HG03442 (cell line): ENCODE measurements around the gene RBM10.

Source experiments
- ATAC-seq: cut with Tn5 transposase; IDR thresholded peaks from one replicate; pipeline ENCODE4 v1.9.1; 2021; ENCODE audit warnings: mild to moderate bottlenecking, moderate library complexity; ENCODE audit not compliant: unreplicated experiment

RBM10 gene

DNA sequence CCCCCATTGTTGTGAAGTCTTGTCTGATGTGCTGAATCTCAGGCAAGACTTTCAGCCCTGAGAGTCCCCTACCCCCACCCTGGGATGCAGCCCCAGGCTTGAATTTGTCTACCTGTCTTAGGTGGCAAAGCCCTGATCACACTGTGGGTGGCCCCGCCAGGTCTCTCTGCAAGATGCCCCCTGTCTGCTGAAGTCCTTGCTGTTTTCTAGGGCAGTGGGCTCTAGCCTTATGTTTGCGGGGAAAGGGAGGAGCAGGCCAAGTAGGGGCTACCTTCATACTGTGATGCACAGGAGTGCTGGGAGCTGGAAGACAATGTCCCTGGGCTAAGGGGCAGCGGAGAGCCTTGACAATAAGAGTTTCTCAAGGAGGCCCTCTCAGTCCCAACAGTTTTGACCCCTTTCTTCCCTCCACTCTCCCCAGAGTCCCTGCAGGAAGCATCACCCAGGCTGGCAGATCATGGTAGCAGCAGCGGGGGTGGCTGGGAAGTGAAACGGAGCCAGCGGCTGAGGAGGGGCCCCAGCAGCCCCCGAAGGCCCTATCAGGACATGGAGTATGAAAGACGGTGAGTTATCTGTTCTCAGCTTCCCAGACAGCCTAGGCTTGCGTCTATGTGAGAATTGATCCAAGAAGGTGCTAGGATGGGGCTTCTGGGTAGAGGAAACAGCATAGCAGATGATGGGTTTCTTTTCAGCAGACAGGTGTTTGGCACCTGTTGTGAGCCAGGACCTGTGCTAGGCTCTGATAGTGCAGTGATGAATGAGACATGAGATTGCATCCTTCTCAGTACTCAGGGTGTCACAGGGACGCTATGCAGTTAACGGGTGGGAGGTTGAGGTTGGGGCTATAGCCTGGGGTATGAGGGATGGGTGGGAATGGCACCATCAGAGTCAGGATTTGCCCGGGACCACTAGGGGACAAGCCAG is 2.2 kb downstream of the RBM10 start:
- no peak for ATAC-seq

DNA sequence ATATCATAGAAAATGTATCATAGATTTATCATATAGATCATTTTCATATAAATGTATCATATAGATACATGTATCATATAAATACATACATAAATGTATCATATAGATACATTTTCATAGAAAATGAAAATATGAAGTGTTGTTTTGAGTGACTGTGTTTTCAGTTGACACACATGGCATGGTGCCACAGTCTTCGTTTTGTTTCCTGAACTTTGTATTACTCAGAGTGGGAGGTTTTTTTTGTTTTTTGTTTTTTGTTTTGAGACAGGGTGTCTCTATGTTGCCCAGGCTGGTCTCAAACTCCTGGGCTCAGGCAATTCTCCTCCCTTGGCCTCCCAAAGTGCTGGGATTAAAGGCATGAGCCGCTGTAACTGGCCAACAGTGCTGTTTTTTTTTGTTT is 3.9 kb downstream of the RBM10 start:
- ATAC-seq: no peak

DNA sequence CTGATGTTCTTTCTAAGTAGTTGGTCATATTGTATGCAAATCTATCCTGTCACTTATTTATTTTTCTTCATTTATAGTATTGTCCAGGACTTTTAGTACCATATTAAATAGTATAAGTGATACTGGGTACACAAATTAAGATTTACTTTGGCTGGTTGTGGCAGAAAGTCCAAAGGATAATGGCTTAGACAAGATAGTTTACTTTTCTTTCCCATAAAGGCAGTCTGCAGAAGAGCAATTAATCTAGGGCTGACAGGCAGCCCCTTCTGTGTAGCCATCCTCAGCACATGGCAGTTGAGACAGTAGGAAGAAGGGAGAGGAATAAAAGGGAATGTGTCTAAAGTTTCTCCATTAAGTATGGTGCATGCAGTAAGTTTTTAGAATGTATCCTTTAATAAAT is 6.4 kb downstream of the RBM10 start:
- no peak for ATAC-seq

DNA sequence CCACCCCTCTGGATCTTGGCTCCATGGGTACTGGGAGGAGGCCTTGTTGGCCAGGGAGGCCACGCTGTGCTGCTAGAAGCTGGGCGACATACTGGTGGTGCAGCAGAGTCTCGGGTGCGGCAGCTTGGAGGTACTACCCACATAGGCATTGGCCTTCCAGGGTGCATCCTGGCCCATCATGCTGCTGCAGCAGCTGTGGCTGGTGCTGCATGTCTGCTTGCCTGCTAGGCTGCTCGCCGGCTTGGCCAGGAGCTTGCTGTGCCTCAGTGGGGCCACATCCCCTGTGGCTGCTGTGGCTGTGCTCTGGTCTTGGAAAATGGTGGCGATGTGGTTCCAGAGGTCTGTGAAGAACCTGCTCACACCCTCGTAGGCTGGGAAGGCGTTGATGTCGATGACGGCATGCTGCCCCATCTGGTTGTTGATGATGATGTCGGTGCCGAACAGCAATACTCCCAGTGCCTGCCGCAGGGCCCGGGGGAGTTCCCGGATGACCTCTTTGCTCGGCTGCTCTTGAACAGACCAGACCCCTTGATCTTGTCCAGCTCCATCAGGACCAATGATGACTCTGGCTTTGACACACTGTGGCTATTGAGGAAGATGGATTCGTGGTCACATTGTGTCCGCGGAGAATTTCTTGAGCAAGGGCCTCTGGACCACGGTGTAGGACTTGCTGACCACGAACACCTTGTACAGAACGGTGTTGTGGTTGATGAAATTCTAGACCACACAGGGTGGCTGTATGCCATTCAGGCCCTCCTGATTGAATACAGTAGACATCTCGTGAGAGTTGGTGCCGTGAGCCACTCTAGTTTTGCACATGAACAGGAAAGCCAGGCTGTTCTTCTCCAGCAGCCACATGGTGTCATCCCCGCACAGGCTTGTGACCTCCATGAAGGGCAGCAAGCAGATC is 11.8 kb downstream of the RBM10 start:
- ATAC-seq: no peak

DNA sequence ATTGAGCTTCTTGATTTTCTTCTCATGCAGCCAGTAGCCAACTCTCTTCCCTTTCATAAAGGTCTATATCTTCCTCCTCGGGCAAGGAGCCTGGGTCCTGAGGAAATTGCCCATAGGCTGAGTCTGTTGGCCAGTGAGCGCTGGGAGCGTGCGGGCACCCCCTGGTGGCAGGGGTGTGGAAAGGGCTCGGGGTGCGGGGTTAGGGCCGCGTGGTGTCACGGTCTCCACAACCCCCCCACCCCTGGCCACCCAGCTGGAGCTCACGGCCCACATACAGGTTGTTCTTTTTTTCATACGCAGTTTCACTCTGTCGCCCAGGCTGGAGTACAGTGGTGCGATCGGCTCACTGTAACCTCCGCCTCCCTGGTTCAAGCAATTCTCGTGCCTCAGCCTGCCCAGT is 13.1 kb downstream of the RBM10 start:
- no peak for ATAC-seq

DNA sequence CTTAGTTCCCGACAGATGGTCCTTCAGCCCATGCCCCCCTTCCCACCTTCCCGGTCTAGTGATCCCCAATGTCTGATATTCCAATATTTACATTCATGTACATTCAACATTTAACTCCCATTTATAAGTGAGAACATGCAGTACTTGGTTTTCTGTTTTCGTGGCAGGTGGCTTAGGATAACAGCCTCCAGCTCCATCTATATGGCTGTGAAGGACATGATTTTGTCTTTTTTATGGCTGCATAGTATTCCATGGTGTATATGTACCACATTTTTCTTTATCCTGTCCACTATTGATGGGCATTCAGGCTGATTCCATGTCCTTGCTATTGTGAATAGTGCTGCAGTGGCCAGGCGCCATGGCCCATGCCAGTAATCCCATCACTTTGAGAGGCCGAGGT is 13.8 kb downstream of the RBM10 start:
- ATAC-seq: no peak

DNA sequence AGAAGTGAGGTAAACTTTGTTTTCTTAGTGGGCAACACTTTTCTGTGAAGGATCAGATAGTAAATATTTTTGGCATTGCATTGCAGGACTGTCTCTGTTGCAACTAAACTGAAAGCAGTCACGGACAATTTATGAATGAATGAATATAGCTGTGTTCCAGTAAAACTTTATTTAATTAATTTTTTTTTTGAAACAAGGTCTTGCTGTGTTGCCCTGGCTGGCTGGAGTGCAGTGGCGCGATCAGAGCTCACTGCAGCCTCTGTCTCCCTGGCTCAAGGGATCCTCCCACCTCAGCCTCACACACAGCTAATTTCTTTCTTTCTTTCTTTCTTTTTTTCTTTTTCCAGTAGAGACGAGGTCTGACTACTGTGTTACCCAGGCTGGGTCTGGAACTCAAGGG is 15.8 kb downstream of the RBM10 start:
- no peak for ATAC-seq

DNA sequence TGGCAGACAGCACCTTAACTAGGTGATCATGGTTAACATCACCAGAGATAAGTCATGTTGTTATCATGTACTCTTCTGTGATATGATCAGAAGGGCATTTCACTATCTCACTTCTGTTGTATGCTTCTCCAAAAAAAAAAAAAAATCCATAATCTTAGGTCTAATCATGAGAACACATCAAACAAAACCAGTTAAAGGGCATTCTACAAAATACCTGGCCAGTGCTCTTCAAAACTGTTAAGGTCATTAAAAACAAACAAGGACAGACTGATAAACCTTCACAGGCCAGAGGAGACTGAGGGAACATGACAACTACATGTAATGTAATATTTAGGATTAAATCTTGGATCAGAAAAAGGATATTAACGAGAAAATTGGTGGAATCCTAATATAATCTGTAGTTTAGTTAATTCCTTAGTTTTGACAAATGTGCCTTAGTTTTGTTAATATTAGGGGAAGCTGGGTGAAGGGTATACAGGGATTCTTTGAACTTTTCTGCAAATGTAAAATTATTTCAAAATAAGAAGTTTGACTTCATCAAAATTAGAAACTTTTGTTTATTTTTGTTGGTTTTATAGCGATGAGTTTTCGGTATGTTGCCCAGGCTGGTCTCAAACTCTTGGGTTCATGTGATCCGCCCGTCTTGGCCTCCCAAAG is 18.0 kb downstream of the RBM10 start:
- ATAC-seq: no peak

DNA sequence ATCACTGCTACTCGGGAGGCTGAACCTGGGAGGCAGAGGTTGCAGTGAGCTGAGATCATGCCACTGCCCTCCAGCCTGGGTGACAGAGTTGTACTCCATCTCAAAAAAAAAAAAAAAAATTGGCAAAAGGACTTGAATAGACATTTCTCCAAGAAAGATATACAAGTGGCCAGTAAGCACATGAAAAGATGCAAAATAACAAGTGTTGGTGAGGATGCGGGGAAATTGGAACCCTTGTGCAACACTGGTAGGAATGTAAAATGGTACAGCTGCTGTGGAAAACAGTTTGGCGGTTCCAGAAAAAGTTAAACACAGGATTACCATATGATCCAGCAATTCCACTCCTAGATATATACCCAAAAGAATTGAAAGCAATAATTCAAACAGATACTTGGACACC is 19.4 kb downstream of the RBM10 start:
- ATAC-seq: no peak

DNA sequence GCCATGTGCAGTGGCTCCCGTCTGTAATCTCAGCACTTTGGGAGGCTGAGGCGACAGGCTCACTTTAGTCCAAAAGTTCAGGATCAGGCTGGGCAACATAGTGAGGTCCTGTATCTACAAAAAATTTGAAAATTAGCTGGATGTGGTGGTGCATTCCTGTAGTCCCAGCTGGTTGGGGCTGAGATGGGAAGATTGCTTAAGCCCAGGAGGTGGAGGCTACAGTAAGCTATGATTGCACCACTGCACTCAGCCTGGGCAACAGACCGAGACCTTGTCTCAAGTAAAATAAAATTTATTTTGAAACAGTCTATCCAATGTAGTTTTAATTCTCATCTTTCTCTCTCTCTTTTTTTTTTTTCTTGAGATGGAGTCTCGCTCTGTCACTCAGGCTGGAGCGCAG is 21.1 kb downstream of the RBM10 start:
- ATAC-seq: no peak

DNA sequence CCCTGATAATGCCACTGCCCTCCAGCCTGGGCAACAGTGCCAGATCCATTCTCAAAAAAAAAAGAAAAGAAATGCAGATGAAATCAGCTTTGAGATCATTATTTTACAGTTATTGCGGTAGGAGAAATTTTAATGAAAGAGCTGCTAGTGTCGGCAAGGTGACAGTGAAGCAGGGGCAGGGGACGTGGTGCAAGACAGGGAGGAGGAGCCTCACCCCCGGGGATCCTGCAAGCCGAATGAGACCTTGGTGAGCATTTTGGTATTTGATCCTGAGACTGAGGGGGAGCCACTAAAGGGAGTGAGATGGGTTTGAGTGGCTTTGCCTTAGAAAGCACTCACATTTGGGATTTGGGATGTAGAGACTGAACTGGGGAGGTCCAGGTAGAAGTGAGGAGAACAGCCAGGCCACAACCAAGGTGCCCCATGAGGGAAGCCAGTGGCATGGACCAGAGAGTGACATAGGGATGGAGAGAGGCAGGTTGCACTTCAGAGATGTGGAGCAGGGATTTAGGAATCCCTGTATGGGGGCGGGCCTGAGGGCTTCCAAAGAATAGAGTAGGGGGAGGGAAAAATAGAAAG is 23.6 kb downstream of the RBM10 start:
- no peak for ATAC-seq

DNA sequence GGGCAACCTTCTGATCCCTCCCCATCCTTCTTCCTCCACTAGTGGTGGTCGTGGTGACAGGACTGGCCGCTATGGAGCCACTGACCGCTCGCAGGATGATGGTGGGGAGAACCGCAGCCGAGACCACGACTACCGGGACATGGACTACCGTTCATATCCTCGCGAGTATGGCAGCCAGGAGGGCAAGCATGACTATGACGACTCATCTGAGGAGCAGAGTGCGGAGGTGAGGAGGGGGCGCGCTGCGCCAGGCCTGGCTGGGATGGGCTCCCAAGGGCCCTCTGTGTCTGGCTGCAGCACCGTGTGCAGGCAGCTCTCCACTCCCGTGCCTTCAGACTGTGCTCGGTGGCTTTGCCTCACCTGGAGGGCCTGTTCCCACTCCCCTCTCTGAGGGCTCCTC is 24.3 kb downstream of the RBM10 start:
- ATAC-seq: no peak

DNA sequence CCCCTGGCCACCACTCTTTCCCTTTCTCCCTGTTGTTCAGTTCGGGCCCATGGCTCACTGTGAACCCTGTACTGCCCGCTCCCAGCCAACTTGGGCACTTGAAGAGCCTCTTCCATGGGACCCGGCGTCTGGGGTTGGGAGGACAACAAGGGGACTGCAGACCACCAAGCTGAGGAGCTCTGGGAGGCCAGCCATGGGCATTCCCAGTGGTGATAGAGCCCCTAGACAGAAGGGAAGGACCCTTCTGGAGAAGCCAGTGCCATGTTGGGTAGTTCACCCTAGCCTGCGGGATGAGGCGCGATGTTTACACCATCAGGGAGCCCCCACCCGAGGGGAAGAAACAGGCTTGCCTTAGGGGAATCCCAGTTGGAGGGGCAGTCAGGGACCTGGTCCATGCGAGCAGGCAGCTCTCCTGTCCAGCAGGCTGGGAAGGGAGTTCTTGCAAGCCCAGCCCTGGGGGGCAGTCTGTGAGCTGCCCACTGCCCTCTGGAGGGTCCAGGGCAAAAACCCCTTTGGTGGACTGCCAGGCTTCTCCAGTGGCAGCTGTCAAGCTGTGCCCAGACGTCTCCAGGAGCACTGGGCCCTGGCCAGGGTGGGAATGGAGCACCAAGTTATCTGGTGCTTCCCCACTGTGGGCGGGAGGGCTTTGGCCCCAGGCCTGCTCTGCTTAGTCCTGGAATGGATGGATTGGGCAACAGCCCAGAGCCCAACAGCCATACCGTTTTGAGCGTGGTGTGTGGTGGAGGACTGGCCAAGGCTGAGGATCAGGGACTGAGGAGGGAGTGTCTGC is 24.9 kb downstream of the RBM10 start:
- no peak for ATAC-seq

DNA sequence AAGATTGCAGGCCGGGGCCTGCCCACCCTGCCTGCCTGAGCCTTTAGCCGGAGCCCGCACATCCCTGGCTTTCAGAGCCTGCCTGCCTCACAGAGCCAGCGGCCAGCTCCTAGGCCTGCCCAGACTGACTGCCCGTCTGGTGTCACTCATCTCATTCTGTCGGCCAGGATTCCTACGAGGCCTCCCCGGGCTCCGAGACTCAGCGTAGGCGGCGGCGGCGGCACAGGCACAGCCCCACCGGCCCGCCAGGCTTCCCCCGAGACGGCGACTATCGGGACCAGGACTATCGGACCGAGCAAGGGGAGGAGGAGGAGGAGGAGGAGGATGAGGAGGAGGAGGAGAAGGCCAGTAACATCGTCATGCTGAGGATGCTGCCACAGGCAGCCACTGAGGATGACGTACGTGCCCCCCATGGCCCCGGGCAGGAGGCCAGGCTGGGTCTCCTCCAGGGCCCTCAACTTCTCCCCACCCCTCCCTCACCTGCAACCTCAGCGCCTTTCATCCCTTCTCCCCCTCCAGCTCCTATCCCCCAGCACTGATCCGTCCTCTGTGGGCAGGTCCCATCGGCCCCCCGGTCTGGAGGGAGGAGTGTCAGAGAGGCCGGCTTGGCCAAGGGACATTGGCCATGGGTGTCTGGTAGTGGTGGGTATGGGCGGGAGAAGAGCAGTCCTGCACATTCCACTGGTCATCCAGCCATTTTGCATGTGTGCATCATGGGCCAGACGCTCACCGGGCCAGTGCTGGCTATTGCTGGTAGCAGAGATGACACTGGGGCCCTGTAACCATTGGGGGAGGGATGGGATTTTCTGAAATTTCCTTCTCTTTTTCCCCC is 26.1 kb downstream of the RBM10 start:
- no peak for ATAC-seq

DNA sequence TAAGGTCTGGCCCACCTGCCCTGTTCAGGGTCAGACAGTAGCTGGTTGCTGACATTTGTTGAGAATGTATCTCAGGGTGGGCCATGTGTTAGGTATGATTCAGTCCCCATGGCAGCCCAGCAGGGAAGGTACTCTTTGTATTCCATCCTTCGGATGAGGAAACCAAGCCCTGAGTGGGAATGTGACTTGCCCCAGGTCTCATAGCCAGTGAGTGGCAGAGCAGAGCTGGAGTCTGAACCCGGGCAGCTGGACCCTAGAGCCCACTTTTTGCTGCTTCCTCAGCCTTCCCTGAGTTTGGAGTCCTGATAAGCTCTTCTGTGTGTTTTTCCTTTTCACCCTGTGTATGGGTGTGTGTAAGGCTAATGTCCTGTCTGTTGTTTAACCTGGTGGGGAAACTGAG is 27.0 kb downstream of the RBM10 start:
- no peak for ATAC-seq

DNA sequence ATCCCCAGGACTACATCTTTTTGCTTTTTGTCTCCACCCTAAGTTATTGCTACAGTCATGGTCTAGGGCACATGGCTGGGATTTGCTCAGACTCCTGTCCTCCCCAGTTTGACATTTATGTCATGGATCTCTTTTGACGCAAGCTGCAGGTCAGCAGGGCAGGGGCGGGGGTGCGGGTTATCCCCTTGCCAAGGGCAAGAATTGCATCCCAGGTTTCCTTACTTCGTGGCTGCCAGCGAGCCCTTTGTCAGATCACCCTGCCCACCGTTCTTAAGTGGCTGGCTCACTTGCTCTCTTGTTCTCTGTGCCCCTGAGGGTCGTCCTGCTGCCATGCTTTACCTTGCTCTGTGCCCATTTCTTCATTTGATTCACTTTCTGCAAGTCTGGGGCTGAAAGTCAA is 27.5 kb downstream of the RBM10 start:
- ATAC-seq: no peak

DNA sequence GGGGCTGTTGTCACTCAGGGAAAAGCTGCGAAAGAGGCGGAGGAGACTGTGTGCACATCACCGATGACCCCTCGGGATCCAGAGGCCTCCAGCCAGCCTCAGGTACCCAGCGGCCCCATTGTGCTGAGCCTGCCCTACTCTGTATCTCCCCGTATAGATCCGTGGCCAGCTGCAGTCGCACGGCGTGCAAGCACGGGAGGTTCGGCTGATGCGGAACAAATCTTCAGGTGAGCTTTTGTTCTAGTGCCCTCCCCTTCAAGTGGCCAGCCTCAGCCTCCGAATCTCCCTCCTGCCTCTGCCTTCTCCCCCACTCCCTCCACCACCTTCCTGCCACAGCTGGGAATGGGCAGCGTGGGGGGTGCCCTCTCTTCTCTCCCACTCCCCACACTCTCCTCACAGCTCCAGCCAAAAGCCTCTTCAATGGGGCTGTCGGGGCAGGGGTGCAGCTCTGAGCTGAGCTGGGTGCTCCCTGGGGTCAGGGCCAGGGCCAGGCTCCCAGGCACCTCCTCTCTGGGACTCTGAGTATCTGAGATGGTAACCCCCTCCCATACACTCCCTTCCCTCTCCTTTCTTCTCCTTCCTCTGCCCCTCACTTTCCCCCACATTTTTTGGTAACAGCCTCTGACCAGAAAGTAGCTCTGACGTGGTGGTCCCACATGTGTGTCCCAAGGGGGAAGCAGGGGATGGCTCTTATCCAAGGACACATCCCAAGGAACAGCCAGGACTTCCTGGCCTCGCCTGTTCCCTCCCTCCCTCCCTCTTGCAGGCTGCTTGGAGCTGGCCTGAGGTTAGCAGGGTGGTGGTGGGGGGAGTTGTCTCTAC is 28.2 kb downstream of the RBM10 start:
- ATAC-seq: no peak

DNA sequence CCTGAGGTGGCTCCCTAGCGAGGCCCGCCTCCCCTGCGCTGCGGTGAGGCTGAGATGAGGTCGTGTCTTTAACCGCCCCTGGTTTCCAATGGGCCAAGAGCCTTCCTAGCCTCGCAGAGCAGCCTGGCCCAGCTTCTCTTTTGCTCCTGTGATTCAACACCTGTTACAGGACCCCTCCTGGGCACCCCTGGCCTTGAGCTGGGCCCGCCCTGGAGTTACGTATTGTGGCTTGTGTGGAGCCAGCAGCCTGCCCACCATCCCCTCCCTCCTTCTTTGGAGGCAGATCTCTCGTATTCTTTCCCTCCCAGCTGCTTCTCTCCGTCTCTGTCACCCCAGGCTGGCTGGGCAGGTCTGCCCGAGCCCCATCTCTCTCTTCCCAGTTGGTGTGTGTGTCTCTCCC is 29.4 kb downstream of the RBM10 start:
- no peak for ATAC-seq
